Measurements from ENCODE around the gene GJD3. TPM values are rescaled to one million over a fixed set of nuclear protein-coding genes. Genes with fewer than 3 reads are reported as not detected.

The GJD3 gene
- polyA plus RNA-seq, 3 donors, result not detected

DNA sequence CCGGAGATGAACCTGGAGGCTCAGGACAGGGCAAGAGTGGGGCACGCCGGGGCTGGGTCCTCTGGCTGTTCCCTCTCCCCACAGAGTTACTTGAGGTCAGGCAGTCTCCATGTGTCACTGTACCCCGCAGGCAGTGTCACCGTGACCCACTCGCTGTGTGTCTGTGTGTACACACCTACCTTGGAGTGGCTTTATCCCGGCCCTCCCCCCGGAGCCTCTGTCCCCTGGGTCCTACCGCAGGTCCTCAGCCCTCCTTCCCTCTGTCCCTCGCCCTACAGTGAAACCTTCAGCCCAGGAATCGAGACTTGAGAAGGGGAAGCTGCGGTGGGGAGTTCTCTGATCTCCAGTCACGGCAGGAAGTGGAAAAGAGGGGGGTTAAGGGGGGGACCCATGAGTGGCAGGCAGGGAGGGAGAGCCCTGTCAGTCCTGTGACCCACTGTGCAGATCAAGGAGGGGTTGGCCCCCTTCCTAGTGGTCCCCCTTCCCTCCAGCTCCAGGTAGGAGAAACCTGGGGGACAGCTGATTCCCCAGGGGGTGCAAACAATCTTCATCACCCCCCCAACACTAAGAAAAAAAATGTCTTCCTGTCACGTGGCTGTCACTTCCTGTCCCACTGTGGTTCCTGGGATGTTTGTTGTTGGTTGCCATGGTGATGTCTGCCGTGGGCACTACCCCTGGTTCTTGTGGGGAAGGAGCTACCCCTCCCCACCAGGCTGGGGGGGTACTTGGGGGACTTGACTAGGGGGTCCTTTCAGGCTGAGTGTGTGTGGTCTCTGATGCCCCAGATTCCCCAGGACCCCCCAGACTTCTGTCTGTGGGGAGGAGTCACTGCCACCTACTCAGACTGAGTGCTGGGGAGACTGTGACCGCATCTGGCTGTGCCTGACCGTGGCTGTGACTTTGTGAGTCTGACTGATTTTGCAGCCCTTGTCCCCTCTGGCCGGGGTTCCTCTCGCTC is 41.9 kb downstream of the GJD3 start:
- Mint-ChIP-seq H3K4me3 (peak overlapping the region; percentile 99), H3K27ac (peak overlapping the region; percentile 99 to 100 (median 100)), H3K9me3 (peaks cover 0 to 3% (median 0%) of the 10 kb centered on the region in 7 donors), H3K4me1 (peaks cover 66% of the 10 kb centered on the region), H3K36me3 (peaks cover 24 to 59% of the 10 kb centered on the region in 2 donors), H3K27me3 (ENCODE audit: low read depth in 3 of 3) (peaks cover 0 to 7% (median 6%) of the 10 kb centered on the region in 3 donors)
- H2AFZ ChIP-seq (ENCODE audit: insufficient read depth, low read depth, low read length, poor library complexity, severe bottlenecking), result no peak overlapping the region
- peaks cover 97% of the 10 kb centered on the region for H3K79me2 ChIP-seq (ENCODE audit: insufficient read depth, low read length)
- no peaks in the 10 kb centered on the region for H3K27me3 ChIP-seq (ENCODE audit: control insufficient read depth in 2 of 2, insufficient read depth in 2 of 2, low read length in 2 of 2)
- peaks cover 34% of the 10 kb centered on the region for H4K20me1 ChIP-seq (ENCODE audit: insufficient read depth, low read length)
- TF ChIP-seq, protein P1, sequence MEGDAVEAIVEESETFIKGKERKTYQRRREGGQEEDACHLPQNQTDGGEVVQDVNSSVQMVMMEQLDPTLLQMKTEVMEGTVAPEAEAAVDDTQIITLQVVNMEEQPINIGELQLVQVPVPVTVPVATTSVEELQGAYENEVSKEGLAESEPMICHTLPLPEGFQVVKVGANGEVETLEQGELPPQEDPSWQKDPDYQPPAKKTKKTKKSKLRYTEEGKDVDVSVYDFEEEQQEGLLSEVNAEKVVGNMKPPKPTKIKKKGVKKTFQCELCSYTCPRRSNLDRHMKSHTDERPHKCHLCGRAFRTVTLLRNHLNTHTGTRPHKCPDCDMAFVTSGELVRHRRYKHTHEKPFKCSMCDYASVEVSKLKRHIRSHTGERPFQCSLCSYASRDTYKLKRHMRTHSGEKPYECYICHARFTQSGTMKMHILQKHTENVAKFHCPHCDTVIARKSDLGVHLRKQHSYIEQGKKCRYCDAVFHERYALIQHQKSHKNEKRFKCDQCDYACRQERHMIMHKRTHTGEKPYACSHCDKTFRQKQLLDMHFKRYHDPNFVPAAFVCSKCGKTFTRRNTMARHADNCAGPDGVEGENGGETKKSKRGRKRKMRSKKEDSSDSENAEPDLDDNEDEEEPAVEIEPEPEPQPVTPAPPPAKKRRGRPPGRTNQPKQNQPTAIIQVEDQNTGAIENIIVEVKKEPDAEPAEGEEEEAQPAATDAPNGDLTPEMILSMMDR (IDR thresholded peaks at IDR 0.05), result no peak
- intact Hi-C loops (cut with micrococcal nuclease), result loop anchor here (1.0 to 5.0 kb wide), 4 partner anchors 8 to 225 kb away; no protein-coding TSS in a partner anchor
- peak overlapping the region; percentile 97 for H3K4me2 ChIP-seq (replicated peaks; ENCODE audit: extremely low read depth, low read length, poor library complexity, severe bottlenecking)
- peak overlapping the region; percentile 75 to 100 (median 100) for H3K4me3 ChIP-seq (replicated peaks in 1 of 3; ENCODE audit: low read depth in 2 of 3, low read length in 3 of 3)
- no peaks in the 10 kb centered on the region for H3K9me3 ChIP-seq (replicated peaks in 1 of 2; ENCODE audit: control insufficient read depth in 1 of 2, insufficient read depth in 1 of 2, low read length in 2 of 2)
- peaks cover 69 to 71% of the 10 kb centered on the region in 2 donors for H3K4me1 ChIP-seq (ENCODE audit: control insufficient read depth in 1 of 2, insufficient read depth in 2 of 2, low read length in 2 of 2)
- H3K27ac ChIP-seq (ENCODE audit: low read depth in 1 of 2, low read length in 2 of 2), result peak overlapping the region; percentile 99 to 100
- no peaks in the 10 kb centered on the region for H3K36me3 ChIP-seq (replicated peaks in 1 of 2; ENCODE audit: control insufficient read depth in 1 of 2, insufficient read depth in 2 of 2, low read length in 2 of 2)
- peak; percentile 98 to 100 (median 100) for DNase-seq
- peak overlapping the region; percentile 97 for H3K9ac ChIP-seq (ENCODE audit: insufficient read depth, low read length, poor library complexity, severe bottlenecking)
- WGBS (ENCODE audit: insufficient coverage), result 3% methylated on average over 12 of the region's 19 CpGs

DNA sequence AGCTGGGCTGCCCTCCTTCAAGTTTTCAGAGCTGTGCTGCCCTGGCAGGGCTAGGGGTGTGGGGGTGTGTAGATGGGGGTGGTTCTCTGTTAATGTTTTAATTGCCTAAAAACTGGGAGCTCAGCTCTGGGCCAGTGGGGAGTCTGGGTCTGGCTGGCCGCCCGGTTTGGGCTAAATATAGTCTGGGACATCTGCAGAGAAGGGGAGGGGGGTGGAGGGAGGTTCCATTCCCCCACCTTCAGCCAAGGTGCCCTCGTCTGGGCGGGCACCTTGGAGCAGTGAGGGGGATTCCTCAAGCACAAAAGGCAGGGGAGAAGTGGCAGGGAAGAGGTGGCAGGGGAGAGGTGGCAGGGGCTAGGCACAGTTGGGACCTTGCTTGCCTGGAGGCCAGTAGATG is 42.6 kb downstream of the GJD3 start:
- H3K27me3 Mint-ChIP-seq (ENCODE audit: low read depth in 3 of 3), result peaks cover 0 to 7% (median 5%) of the 10 kb centered on the region in 3 donors
- H3K27ac Mint-ChIP-seq, result peak overlapping the region; percentile 99 to 100 (median 100)
- Histone ChIP-seq H3K36me3 (replicated peaks in 1 of 2; ENCODE audit: control insufficient read depth in 1 of 2, insufficient read depth in 2 of 2, low read length in 2 of 2) (no peaks in the 10 kb centered on the region), H3K4me1 (ENCODE audit: control insufficient read depth in 1 of 2, insufficient read depth in 2 of 2, low read length in 2 of 2) (peaks cover 69 to 71% of the 10 kb centered on the region in 2 donors), H3K79me2 (ENCODE audit: insufficient read depth, low read length) (peaks cover 94% of the 10 kb centered on the region), H3K27me3 (ENCODE audit: control insufficient read depth in 2 of 2, insufficient read depth in 2 of 2, low read length in 2 of 2) (no peaks in the 10 kb centered on the region), H3K4me3 (replicated peaks in 1 of 3; ENCODE audit: low read depth in 2 of 3, low read length in 3 of 3) (peak overlapping the region; percentile 75 to 100 (median 100)), H3K4me2 (replicated peaks; ENCODE audit: extremely low read depth, low read length, poor library complexity, severe bottlenecking) (peak overlapping the region; percentile 97), H3K9me3 (replicated peaks in 1 of 2; ENCODE audit: control insufficient read depth in 1 of 2, insufficient read depth in 1 of 2, low read length in 2 of 2) (no peaks in the 10 kb centered on the region), H3K9ac (ENCODE audit: insufficient read depth, low read length, poor library complexity, severe bottlenecking) (peak overlapping the region; percentile 97), H3K27ac (ENCODE audit: low read depth in 1 of 2, low read length in 2 of 2) (peak overlapping the region; percentile 99 to 100), H4K20me1 (ENCODE audit: insufficient read depth, low read length) (peaks cover 41% of the 10 kb centered on the region), H2AFZ (ENCODE audit: insufficient read depth, low read depth, low read length, poor library complexity, severe bottlenecking) (no peak overlapping the region)
- DNase-seq, result no peak
- H3K36me3 Mint-ChIP-seq, result peaks cover 19 to 54% of the 10 kb centered on the region in 2 donors
- intact Hi-C loops (cut with micrococcal nuclease), result loop anchor here (1.0 to 5.0 kb wide), 4 partner anchors 8 to 225 kb away; no protein-coding TSS in a partner anchor
- H3K4me3 Mint-ChIP-seq, result peak overlapping the region; percentile 99
- TF ChIP-seq, protein P1 (IDR thresholded peaks at IDR 0.05), result no peak
- peaks cover 0 to 3% (median 0%) of the 10 kb centered on the region in 7 donors for H3K9me3 Mint-ChIP-seq
- 10% methylated on average over 2 of the region's 4 CpGs for WGBS (ENCODE audit: insufficient coverage)
- H3K4me1 Mint-ChIP-seq, result peaks cover 66% of the 10 kb centered on the region

All from CD14-positive monocyte (primary cell).